ENCODE measurements around the gene SELENON.

DNA sequence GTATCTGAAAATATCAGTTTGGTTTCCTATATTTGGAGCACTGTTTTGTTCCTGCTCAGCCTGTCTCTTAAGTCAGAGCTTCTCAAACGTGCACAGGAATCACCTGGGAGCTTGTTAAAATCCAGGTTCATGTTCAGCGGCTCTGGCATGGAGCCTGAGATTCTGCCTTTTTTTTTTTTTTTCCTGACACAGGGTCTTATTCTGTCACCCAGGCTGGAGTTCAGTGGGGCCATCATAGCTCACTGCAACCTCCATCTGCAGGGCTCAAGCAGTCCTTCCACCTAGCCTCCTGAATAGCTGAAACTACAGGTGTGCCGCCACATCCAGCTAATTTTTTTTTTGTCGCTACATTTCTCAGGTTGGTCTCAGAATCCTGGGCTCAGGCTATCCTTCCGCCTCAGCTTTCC is 12.2 kb upstream of the SELENON start:
- TF ChIP-seq FOXM1 (IDR thresholded peaks at IDR 0.05; ENCODE audit: borderline replicate concordance), result no peak
- TF ChIP-seq FOXA1 (IDR thresholded peaks at IDR 0.05), result no peak
- TF ChIP-seq HDGF (IDR thresholded peaks at IDR 0.05; ENCODE audit: borderline replicate concordance), result no peak
- no peak for TF ChIP-seq SUZ12 (IDR thresholded peaks at IDR 0.05)
